OCI-M2 (cell line): Measurements from ENCODE around the gene MRPL1.
A peak's percentile ranks its signal among the peaks of the same experiment; 100 is the strongest.
"Not testable (repeated sequence)": the region's sequence is repeated elsewhere in the genome, so short reads cannot be mapped to it uniquely, and the experiment has no call there.

ENCODE experiments used
- DNase-seq: peaks from one replicate; lab custom pipeline; 2025; ENCODE audit not compliant: unreplicated experiment; lab: John Stamatoyannopoulos, UW

The MRPL1 gene

GRCh38 chr4:77911842-77912450 lies 49.3 kb downstream of the MRPL1 start:
- no peak for DNase-seq

GRCh38 chr4:77913348-77913747 lies 50.7 kb downstream of the MRPL1 start:
- DNase-seq = no peak

GRCh38 chr4:77917075-77917474 lies 54.4 kb downstream of the MRPL1 start:
- DNase-seq = no peak

- no peak for DNase-seq
Observed at GRCh38 chr4:77917601-77918000, 55.0 kb downstream of the MRPL1 start.

GRCh38 chr4:77920371-77920770 lies 57.7 kb downstream of the MRPL1 start:
- DNase-seq = no peak

- DNase-seq = no peak
Observed at GRCh38 chr4:77921701-77922100, 59.1 kb downstream of the MRPL1 start.

GRCh38 chr4:77922158-77923094 lies 59.8 kb downstream of the MRPL1 start:
- no peak for DNase-seq

GRCh38 chr4:77927991-77928925 lies 65.6 kb downstream of the MRPL1 start:
- DNase-seq = no peak

- no peak for DNase-seq
Observed at GRCh38 chr4:77930154-77930639, 67.6 kb downstream of the MRPL1 start.

- DNase-seq = no peak
Observed at GRCh38 chr4:77930876-77931275, 68.2 kb downstream of the MRPL1 start.

- DNase-seq = no peak
Observed at GRCh38 chr4:77931452-77932135, 69.0 kb downstream of the MRPL1 start.

GRCh38 chr4:77938560-77938959 lies 75.9 kb downstream of the MRPL1 start:
- DNase-seq = no peak

- not testable (repeated sequence) for DNase-seq
Observed at GRCh38 chr4:77945929-77946328, 83.3 kb downstream of the MRPL1 start.

GRCh38 chr4:77950203-77950602 lies 87.6 kb downstream of the MRPL1 start:
- DNase-seq = no peak

GRCh38 chr4:77952457-77952856 lies 89.8 kb downstream of the MRPL1 start:
- no peak for DNase-seq

GRCh38 chr4:77954690-77955089 lies 92.1 kb downstream of the MRPL1 start:
- no peak for DNase-seq

- DNase-seq = no peak
Observed at GRCh38 chr4:77956917-77957316, 94.3 kb downstream of the MRPL1 start.

GRCh38 chr4:77958897-77959296 lies 96.3 kb downstream of the MRPL1 start:
- DNase-seq = no peak

- peak; percentile 49 for DNase-seq
Observed at GRCh38 chr4:77959566-77960338, 97.1 kb downstream of the MRPL1 start.

- no peak for DNase-seq
Observed at GRCh38 chr4:77960367-77960766, 97.7 kb downstream of the MRPL1 start.
